Activated naive CD8-positive, alpha-beta T cell treated with anti-CD3 and anti-CD28 coated beads, Interleukin-2, amount 10 ng/mL, durations not matched to agents 7 days and 5 days (primary cell): ENCODE results near the gene CLSTN2. TPM values are rescaled to one million over a fixed set of nuclear protein-coding genes. Genes with fewer than 3 reads are reported as not detected.

Experiments
- ATAC-seq: fragments of 150-1000 bp; cut with Tn5 transposase; one replicate; pipeline ENCODE4 v1.10.0; 2021; ENCODE audit warnings: low read depth, moderate library complexity
- POLR2A ChIA-PET: fragments of 350-600 bp; sonication (Branson Sonifier 250); formaldehyde crosslinking; loops from one replicate; lab custom pipeline; 2021; ENCODE audit warnings: antibody characterized with exemption; lab: Charles Lee
- DNase-seq: peaks from one replicate; pipeline ENCODE4 v3.0.0; 2021
- H3K27ac Mint-ChIP-seq: one replicate; pipeline ENCODE4 v1.8.0; 2022; ENCODE audit warnings: mild to moderate bottlenecking, mixed read lengths
- H3K27me3 Mint-ChIP-seq: one replicate; pipeline ENCODE4 v1.8.0; 2022; ENCODE audit warnings: mild to moderate bottlenecking, moderate library complexity, mixed read lengths
- H3K36me3 Mint-ChIP-seq: one replicate; pipeline ENCODE4 v1.8.0; 2021; ENCODE audit warnings: mild to moderate bottlenecking, mixed read lengths
- H3K4me1 Mint-ChIP-seq: one replicate; pipeline ENCODE4 v1.8.0; 2021; ENCODE audit warnings: mixed read lengths
- H3K4me3 Mint-ChIP-seq: one replicate; pipeline ENCODE4 v1.8.0; 2022; ENCODE audit warnings: mild to moderate bottlenecking, moderate library complexity, mixed read lengths
- H3K9me3 Mint-ChIP-seq: one replicate; pipeline ENCODE4 v1.8.0; 2021; ENCODE audit warnings: mixed read lengths
- total RNA-seq, 2 experiments: library from RNA; stranded (reverse); gene quantifications; one replicate each; pipeline ENCODE4 v1.2.3, GENCODE V29; 2021

The CLSTN2 gene
- not detected for total RNA-seq

DNA sequence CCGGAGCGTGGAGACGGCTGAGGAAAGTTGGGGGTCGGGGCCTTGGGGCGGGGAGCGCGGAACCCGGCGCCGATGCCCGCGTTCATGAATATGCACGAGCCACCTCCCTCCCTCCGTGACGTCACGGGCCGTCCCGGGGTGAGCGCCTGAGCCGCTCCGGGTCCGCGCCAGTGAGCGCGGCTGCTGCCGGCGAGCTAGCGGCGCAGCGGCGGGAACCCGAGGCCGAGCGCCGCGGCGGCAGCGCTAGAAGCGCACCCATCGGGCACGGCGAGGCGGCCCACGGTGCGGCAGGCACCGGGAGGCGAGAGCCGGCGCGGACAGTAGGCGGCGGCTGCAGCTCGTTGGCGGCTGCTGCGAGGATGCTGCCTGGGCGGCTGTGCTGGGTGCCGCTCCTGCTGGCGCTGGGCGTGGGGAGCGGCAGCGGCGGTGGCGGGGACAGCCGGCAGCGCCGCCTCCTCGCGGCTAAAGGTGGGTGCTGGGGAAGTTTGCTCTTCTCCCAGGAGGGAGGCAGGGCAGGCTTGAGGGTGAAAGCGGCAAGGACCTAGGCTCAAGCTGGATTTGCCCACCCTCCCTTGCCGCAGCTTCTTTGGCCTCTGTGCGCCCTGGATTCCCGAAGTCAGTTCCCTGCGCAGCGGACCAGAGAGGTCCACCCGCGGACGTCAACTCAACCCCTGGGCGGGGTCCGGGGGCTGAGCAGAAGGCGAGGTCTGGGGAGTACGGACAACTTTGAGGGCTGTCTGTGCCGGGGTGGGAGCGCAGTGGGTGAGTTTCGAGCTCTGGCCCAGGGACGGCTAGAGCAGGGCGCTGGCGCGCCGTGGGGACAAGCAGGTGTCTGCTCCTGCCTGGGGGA lies at the start of gene CLSTN2:
Gene CLSTN2 (plus strand): TSS at position 170 of the 850 bp plus-strand sequence.
- Mint-ChIP-seq H3K27me3 (peaks cover 49% of the 10 kb centered on the region), H3K9me3 (no peaks in the 10 kb centered on the region), H3K36me3 (no peaks in the 10 kb centered on the region), H3K4me1 (peaks cover 2% of the 10 kb centered on the region), H3K4me3 (peak within 1 kb of the TSS; percentile 35), H3K27ac (no peak within 1 kb of the TSS)
- DNase-seq (peak; percentile 53), ATAC-seq (peak; percentile 64)
- POLR2A ChIA-PET: no interaction called here

DNA sequence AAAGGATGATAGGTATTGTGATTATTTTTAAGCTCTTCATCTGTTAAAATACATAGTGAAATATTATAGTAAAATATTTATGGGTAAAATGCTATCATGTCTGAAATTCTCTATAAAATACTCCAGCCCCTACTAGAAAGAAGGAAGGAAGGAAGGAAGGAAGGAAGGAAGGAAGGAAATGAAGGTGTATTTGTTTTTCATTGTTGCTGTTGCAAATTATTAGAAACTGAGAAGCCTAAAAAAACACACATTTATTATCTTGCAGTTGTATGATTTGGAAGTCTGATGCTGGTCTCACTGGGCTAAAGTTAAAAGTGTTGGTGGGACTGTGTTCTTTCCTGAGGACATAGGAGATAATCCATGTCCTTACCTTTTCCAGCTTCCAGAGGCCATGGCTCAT lies 47.6 kb upstream of the CLSTN2 start:
- peaks cover 3% of the 10 kb centered on the region for H3K9me3 Mint-ChIP-seq
- H3K27ac Mint-ChIP-seq: no peak overlapping the region
- POLR2A ChIA-PET: no interaction called here

DNA sequence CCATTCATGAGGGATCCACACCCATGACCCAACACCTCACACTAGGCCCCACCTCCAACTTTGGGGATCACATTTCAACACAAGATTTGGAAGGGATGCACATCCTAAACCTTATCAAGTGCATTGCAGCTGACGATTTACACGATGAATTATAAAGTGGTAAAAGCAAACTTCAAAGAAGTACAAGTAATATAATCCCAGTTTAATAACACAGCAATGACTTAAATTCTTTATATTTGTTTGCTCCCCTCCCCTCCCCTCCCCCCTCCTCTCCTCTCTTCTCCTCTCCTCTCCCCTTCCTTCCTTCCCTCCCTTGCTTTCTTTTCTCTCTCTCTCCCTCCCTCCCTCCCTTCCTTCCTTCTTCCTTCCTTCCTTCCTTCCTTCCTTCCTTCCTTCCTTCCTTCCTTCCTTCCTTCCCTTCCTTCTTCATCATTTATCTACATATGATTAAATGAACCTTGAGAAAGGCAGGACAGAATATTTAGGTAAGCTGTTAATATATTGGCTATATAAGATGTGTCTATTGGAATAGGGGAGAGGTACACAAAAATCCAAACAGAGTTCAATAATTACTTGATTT lies 46.3 kb upstream of the CLSTN2 start:
- ATAC-seq: no peak
- no peaks in the 10 kb centered on the region for H3K27me3 Mint-ChIP-seq

More for the DNA sequence above, 47.6 kb upstream of the CLSTN2 start:
- Mint-ChIP-seq H3K4me1 (no peaks in the 10 kb centered on the region), H3K27me3 (no peaks in the 10 kb centered on the region), H3K4me3 (no peak overlapping the region), H3K36me3 (no peaks in the 10 kb centered on the region)
- ATAC-seq (no peak), DNase-seq (no peak)

GRCh38 chr3:139893267-139893962 lies 41.6 kb upstream of the CLSTN2 start:
- H3K36me3 Mint-ChIP-seq: no peaks in the 10 kb centered on the region
- no peak overlapping the region for H3K4me3 Mint-ChIP-seq
- no peaks in the 10 kb centered on the region for H3K27me3 Mint-ChIP-seq
- POLR2A ChIA-PET: no interaction called here
- H3K9me3 Mint-ChIP-seq: no peaks in the 10 kb centered on the region
- no peak overlapping the region for H3K27ac Mint-ChIP-seq
- ATAC-seq (no peak), DNase-seq (no peak)
- H3K4me1 Mint-ChIP-seq: no peaks in the 10 kb centered on the region

More for the DNA sequence above, 46.3 kb upstream of the CLSTN2 start:
- POLR2A ChIA-PET: no interaction called here
- H3K27ac Mint-ChIP-seq: no peak overlapping the region
- no peak overlapping the region for H3K4me3 Mint-ChIP-seq
- DNase-seq: no peak
- no peaks in the 10 kb centered on the region for H3K36me3 Mint-ChIP-seq
- H3K4me1 Mint-ChIP-seq: no peaks in the 10 kb centered on the region
- H3K9me3 Mint-ChIP-seq: peaks cover 2% of the 10 kb centered on the region

DNA sequence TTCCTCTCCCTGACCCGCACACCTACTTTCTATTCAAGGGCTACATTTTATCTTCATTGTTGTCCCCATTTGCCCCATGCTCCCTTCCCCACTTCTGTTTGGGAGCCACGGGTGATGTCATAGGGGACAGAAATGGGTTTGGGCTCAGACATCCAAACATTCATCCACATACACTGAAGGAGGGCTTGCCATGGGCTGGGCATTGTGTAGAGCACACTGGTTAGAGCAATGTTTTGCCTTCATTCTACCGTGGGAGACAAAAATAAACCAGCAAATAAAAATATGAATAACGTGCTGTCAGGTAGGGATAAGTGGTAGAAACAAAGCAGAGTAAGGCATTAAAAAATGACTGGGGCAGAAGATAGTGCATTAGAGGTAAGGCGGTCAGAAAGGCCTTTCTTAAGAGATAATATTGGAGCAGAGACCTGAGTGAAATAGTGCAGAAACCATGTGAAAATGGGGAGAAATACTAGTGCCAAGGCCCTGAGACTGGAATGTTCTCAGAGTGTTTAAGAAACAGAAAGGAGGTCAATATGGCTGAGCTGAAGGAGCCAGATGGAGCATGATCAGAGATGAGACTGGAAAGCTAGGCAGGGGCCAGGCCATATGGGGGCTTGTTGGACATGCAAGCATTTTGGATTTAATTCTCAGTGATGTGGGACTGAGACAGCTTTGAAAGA lies 40.9 kb upstream of the CLSTN2 start:
- POLR2A ChIA-PET: no interaction called here
- no peak overlapping the region for H3K4me3 Mint-ChIP-seq
- H3K36me3 Mint-ChIP-seq: no peaks in the 10 kb centered on the region
- H3K9me3 Mint-ChIP-seq: no peaks in the 10 kb centered on the region
- no peak for DNase-seq
- H3K27ac Mint-ChIP-seq: no peak overlapping the region
- no peaks in the 10 kb centered on the region for H3K4me1 Mint-ChIP-seq
- no peak for ATAC-seq
- no peaks in the 10 kb centered on the region for H3K27me3 Mint-ChIP-seq

DNA sequence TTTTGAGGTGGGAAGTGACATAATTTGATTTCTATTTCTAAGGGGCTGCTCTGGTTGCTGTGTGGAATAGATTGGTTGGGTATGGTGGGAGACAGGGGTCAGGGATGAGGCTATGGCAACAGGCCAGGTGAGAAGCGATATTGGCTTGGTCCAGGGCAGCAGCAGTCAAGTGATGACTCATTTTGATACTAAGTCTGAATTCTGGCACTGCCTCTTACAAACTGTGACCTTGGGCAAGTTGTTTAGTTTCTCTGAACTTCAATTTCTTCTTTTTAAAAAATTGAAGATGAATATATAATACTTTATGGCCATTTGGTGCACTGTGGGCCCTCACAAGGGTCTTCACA lies 40.4 kb upstream of the CLSTN2 start:
- H3K36me3 Mint-ChIP-seq: no peaks in the 10 kb centered on the region
- H3K4me3 Mint-ChIP-seq: no peak overlapping the region
- H3K4me1 Mint-ChIP-seq: no peaks in the 10 kb centered on the region
- POLR2A ChIA-PET: no interaction called here
- H3K27me3 Mint-ChIP-seq: no peaks in the 10 kb centered on the region
- no peaks in the 10 kb centered on the region for H3K9me3 Mint-ChIP-seq
- no peak overlapping the region for H3K27ac Mint-ChIP-seq
- ATAC-seq (no peak), DNase-seq (no peak)

DNA sequence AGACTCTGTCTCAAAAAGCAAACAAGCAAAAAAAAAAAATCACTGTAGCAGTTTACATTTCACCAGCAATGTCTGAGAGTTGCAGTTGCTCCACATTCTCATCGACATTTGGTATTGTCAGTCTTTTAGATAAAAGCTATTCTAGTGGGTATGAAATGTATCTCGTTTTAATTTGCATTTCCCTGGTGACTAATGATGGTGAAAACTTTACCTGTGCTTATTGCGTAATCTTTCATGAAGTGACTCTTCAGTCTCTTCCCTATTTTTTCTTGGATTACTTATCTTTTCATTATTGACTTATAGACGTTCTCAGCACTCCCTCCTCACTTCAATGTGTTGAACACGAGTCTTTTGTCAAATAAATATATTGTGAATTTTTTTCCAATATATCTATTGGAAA lies 37.2 kb upstream of the CLSTN2 start:
- H3K4me3 Mint-ChIP-seq: no peak overlapping the region
- H3K27me3 Mint-ChIP-seq: peaks cover 4% of the 10 kb centered on the region
- POLR2A ChIA-PET: no interaction called here
- H3K9me3 Mint-ChIP-seq: no peaks in the 10 kb centered on the region
- H3K27ac Mint-ChIP-seq: no peak overlapping the region
- ATAC-seq: no peak
- H3K4me1 Mint-ChIP-seq: no peaks in the 10 kb centered on the region
- H3K36me3 Mint-ChIP-seq: no peaks in the 10 kb centered on the region
- DNase-seq: no peak

DNA sequence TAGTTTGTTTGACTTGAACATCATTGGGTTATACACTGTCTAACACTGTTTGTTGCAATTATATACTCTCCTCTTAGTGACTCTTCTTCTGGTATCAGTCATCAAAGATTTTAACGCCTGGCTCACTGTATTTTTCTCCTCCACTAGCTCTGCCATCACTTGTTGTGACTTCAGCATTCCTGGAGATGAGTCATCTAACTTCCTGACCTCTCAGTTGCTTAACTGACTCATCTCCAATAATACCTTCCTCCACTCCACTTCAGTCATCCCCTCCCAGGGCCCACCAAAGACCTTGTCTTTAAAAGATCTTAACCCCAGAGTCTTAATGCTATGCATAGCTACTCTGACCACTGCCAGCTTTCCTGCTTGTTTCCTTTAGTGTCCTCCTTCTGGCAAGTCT lies 28.6 kb upstream of the CLSTN2 start:
- ATAC-seq (no peak), DNase-seq (no peak)
- no peak overlapping the region for H3K27ac Mint-ChIP-seq
- no peaks in the 10 kb centered on the region for H3K9me3 Mint-ChIP-seq
- H3K36me3 Mint-ChIP-seq: no peaks in the 10 kb centered on the region
- H3K27me3 Mint-ChIP-seq: no peaks in the 10 kb centered on the region
- POLR2A ChIA-PET: no interaction called here
- H3K4me3 Mint-ChIP-seq: no peak overlapping the region
- no peaks in the 10 kb centered on the region for H3K4me1 Mint-ChIP-seq

DNA sequence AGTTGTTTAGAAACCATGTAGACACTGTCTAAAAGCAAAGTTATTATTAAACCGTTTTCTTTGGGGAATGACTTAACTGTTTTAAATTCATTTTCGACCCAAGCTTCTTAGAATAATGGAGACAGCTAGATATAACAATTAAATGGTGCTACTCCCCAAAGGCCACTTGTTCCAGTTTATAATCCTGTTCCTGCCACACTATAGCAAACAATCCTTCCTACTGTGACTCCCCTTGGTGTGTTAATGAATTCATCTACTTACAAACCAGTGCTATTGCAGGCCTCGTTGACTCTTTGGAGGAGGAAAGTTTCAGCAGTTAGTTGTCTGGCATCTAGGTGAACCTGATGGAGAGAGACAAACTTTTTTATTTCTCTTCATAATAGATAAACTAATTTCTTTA lies 25.2 kb upstream of the CLSTN2 start:
- POLR2A ChIA-PET: no interaction called here
- no peaks in the 10 kb centered on the region for H3K27me3 Mint-ChIP-seq
- ATAC-seq (no peak), DNase-seq (no peak)
- H3K4me3 Mint-ChIP-seq: no peak overlapping the region
- H3K27ac Mint-ChIP-seq: no peak overlapping the region
- H3K36me3 Mint-ChIP-seq: no peaks in the 10 kb centered on the region
- H3K4me1 Mint-ChIP-seq: no peaks in the 10 kb centered on the region
- H3K9me3 Mint-ChIP-seq: peaks cover 5% of the 10 kb centered on the region

GRCh38 chr3:139916271-139916670 lies 18.7 kb upstream of the CLSTN2 start:
- Mint-ChIP-seq H3K27me3 (no peaks in the 10 kb centered on the region), H3K27ac (no peak overlapping the region)

GRCh38 chr3:139917226-139917785 lies 17.7 kb upstream of the CLSTN2 start:
- no peak for ATAC-seq
- DNase-seq: no peak
- Mint-ChIP-seq H3K27me3 (no peaks in the 10 kb centered on the region), H3K27ac (no peak overlapping the region), H3K4me3 (no peak overlapping the region), H3K4me1 (no peaks in the 10 kb centered on the region), H3K36me3 (no peaks in the 10 kb centered on the region), H3K9me3 (peaks cover 3% of the 10 kb centered on the region)
- POLR2A ChIA-PET: interaction anchor here (0.5 kb wide), 1 partner anchor 594 kb away, joined by 6 read pairs; no protein-coding TSS in a partner anchor

More at GRCh38 chr3:139916271-139916670, 18.7 kb upstream of the CLSTN2 start:
- POLR2A ChIA-PET: no interaction called here
- H3K9me3 Mint-ChIP-seq: peaks cover 5% of the 10 kb centered on the region
- ATAC-seq (no peak), DNase-seq (no peak)
- no peak overlapping the region for H3K4me3 Mint-ChIP-seq
- H3K36me3 Mint-ChIP-seq: no peaks in the 10 kb centered on the region
- H3K4me1 Mint-ChIP-seq: no peaks in the 10 kb centered on the region

GRCh38 chr3:139928708-139929505 lies 6.1 kb upstream of the CLSTN2 start:
- ATAC-seq (no peak), DNase-seq (no peak)
- Mint-ChIP-seq H3K4me1 (no peaks in the 10 kb centered on the region), H3K36me3 (no peaks in the 10 kb centered on the region), H3K9me3 (no peaks in the 10 kb centered on the region), H3K27me3 (peaks cover 12% of the 10 kb centered on the region), H3K4me3 (no peak overlapping the region), H3K27ac (no peak overlapping the region)
- POLR2A ChIA-PET: no interaction called here
